Adipocyte (in vitro differentiated cells): ENCODE data around the gene GPR183.

Experiments used
- DNase-seq: peaks from one replicate; pipeline ENCODE4 v3.0.0-alpha.2; 2015; ENCODE audit warnings: low read depth
- H3K27me3 ChIP-seq: replicated peaks from 2 replicates; pipeline ENCODE4 v1.7.0; 2013; ENCODE audit warnings: mild to moderate bottlenecking, low read length, moderate library complexity; ENCODE audit not compliant: control insufficient read depth, insufficient read depth
- H3K36me3 ChIP-seq: 2 replicates; pipeline ENCODE4 v1.7.0; 2013; ENCODE audit warnings: low read length, mild to moderate bottlenecking, moderate library complexity; ENCODE audit not compliant: control insufficient read depth, insufficient read depth, severe bottlenecking
- H3K4me1 ChIP-seq: 2 replicates; pipeline ENCODE4 v1.7.0; 2013; ENCODE audit warnings: mild to moderate bottlenecking, low read length, moderate library complexity; ENCODE audit not compliant: control insufficient read depth, insufficient read depth
- H3K4me3 ChIP-seq: 2 replicates; pipeline ENCODE4 v1.7.0; 2013; ENCODE audit warnings: mild to moderate bottlenecking, low read length, moderate library complexity
- H3K9ac ChIP-seq: 2 replicates; pipeline ENCODE4 v1.7.0; 2013; ENCODE audit warnings: mild to moderate bottlenecking, low read length, moderate library complexity
- H3K9me3 ChIP-seq: 2 replicates; pipeline ENCODE4 v1.7.0; 2013; ENCODE audit warnings: mild to moderate bottlenecking, low read length, moderate library complexity; ENCODE audit not compliant: control insufficient read depth

The GPR183 gene

GRCh38 chr13:99276706-99277105 is 30.5 kb downstream of the GPR183 start:
- H3K4me1 ChIP-seq, result peaks cover 22% of the 10 kb centered on the region
- H3K9me3 ChIP-seq, result peaks cover 3% of the 10 kb centered on the region
- H3K4me3 ChIP-seq, result no peak overlapping the region
- peaks cover 4% of the 10 kb centered on the region for H3K36me3 ChIP-seq
- DNase-seq, result no peak
- no peak overlapping the region for H3K9ac ChIP-seq
- no peaks in the 10 kb centered on the region for H3K27me3 ChIP-seq

GRCh38 chr13:99275093-99275469 is 32.1 kb downstream of the GPR183 start:
- DNase-seq, result no peak
- Histone ChIP-seq H3K9ac (no peak overlapping the region), H3K9me3 (peaks cover 3% of the 10 kb centered on the region), H3K27me3 (no peaks in the 10 kb centered on the region), H3K4me3 (no peak overlapping the region), H3K36me3 (peaks cover 4% of the 10 kb centered on the region), H3K4me1 (peaks cover 9% of the 10 kb centered on the region)

GRCh38 chr13:99273128-99273527 is 34.1 kb downstream of the GPR183 start:
- no peak for DNase-seq
- H3K36me3 ChIP-seq, result peaks cover 4% of the 10 kb centered on the region
- peaks cover 3% of the 10 kb centered on the region for H3K9me3 ChIP-seq
- no peak overlapping the region for H3K4me3 ChIP-seq
- no peak overlapping the region for H3K9ac ChIP-seq
- H3K4me1 ChIP-seq, result peaks cover 6% of the 10 kb centered on the region
- H3K27me3 ChIP-seq, result no peaks in the 10 kb centered on the region

- H3K27me3 ChIP-seq, result no peaks in the 10 kb centered on the region
- peaks cover 6% of the 10 kb centered on the region for H3K4me1 ChIP-seq
- H3K9me3 ChIP-seq, result peaks cover 3% of the 10 kb centered on the region
- no peak overlapping the region for H3K4me3 ChIP-seq
- H3K36me3 ChIP-seq, result peaks cover 7% of the 10 kb centered on the region
- H3K9ac ChIP-seq, result no peak overlapping the region
- DNase-seq, result no peak
Observed at GRCh38 chr13:99272481-99272880, 34.7 kb downstream of the GPR183 start.

GRCh38 chr13:99271249-99271648 is 36.0 kb downstream of the GPR183 start:
- no peaks in the 10 kb centered on the region for H3K27me3 ChIP-seq
- DNase-seq, result no peak
- H3K36me3 ChIP-seq, result peaks cover 3% of the 10 kb centered on the region
- peaks cover 6% of the 10 kb centered on the region for H3K4me1 ChIP-seq
- H3K9ac ChIP-seq, result no peak overlapping the region
- H3K9me3 ChIP-seq, result peaks cover 3% of the 10 kb centered on the region
- H3K4me3 ChIP-seq, result no peak overlapping the region

- Histone ChIP-seq H3K36me3 (peaks cover 3% of the 10 kb centered on the region), H3K9ac (peak overlapping the region; percentile 2), H3K9me3 (peaks cover 3% of the 10 kb centered on the region), H3K4me1 (peaks cover 8% of the 10 kb centered on the region), H3K27me3 (no peaks in the 10 kb centered on the region), H3K4me3 (no peak overlapping the region)
- no peak for DNase-seq
Observed at GRCh38 chr13:99270518-99270917, 36.7 kb downstream of the GPR183 start.

GRCh38 chr13:99269627-99270241 is 37.5 kb downstream of the GPR183 start:
- Histone ChIP-seq H3K4me1 (peaks cover 10% of the 10 kb centered on the region), H3K9ac (no peak overlapping the region), H3K4me3 (no peak overlapping the region), H3K36me3 (peaks cover 3% of the 10 kb centered on the region), H3K9me3 (peaks cover 3% of the 10 kb centered on the region), H3K27me3 (no peaks in the 10 kb centered on the region)
- DNase-seq, result peak; percentile 81

GRCh38 chr13:99268822-99269221 is 38.4 kb downstream of the GPR183 start:
- no peak for DNase-seq
- no peaks in the 10 kb centered on the region for H3K27me3 ChIP-seq
- H3K36me3 ChIP-seq, result peaks cover 3% of the 10 kb centered on the region
- H3K9ac ChIP-seq, result no peak overlapping the region
- H3K4me3 ChIP-seq, result no peak overlapping the region
- peaks cover 3% of the 10 kb centered on the region for H3K9me3 ChIP-seq
- H3K4me1 ChIP-seq, result peaks cover 17% of the 10 kb centered on the region

- DNase-seq, result no peak
- peaks cover 3% of the 10 kb centered on the region for H3K36me3 ChIP-seq
- no peaks in the 10 kb centered on the region for H3K27me3 ChIP-seq
- peaks cover 17% of the 10 kb centered on the region for H3K4me1 ChIP-seq
- no peak overlapping the region for H3K9ac ChIP-seq
- peaks cover 3% of the 10 kb centered on the region for H3K9me3 ChIP-seq
- no peak overlapping the region for H3K4me3 ChIP-seq
Observed at GRCh38 chr13:99267927-99268326, 39.3 kb downstream of the GPR183 start.

GRCh38 chr13:99266827-99267226 is 40.4 kb downstream of the GPR183 start:
- H3K4me1 ChIP-seq, result peaks cover 17% of the 10 kb centered on the region
- no peak for DNase-seq

GRCh38 chr13:99265821-99266426 is 41.3 kb downstream of the GPR183 start:
- peak; percentile 76 for DNase-seq

More at GRCh38 chr13:99266827-99267226, 40.4 kb downstream of the GPR183 start:
- no peaks in the 10 kb centered on the region for H3K27me3 ChIP-seq
- no peak overlapping the region for H3K4me3 ChIP-seq
- peaks cover 3% of the 10 kb centered on the region for H3K36me3 ChIP-seq
- no peak overlapping the region for H3K9ac ChIP-seq
- no peaks in the 10 kb centered on the region for H3K9me3 ChIP-seq

More at GRCh38 chr13:99265821-99266426, 41.3 kb downstream of the GPR183 start:
- no peak overlapping the region for H3K9ac ChIP-seq
- no peak overlapping the region for H3K4me3 ChIP-seq
- H3K9me3 ChIP-seq, result no peaks in the 10 kb centered on the region
- H3K27me3 ChIP-seq, result no peaks in the 10 kb centered on the region
- H3K4me1 ChIP-seq, result peaks cover 25% of the 10 kb centered on the region
- H3K36me3 ChIP-seq, result peaks cover 7% of the 10 kb centered on the region
